GM13976 (cell line): ENCODE measurements around the gene DNAJC17.
A peak's percentile ranks its signal among the peaks of the same experiment; 100 is the strongest.

ENCODE experiments used
- DNase-seq: peaks from one replicate; pipeline ENCODE4 v3.0.0; 2012; ENCODE audit warnings: low spot score
- CTCF ChIP-seq: IDR thresholded peaks from 2 replicates; pipeline ENCODE4 v1.5.1; 2012; ENCODE audit warnings: borderline replicate concordance, mild to moderate bottlenecking; ENCODE audit not compliant: insufficient read depth; ENCODE audit errors: extremely low read depth, missing control alignments, control extremely low read depth
- in situ Hi-C: fragments of 300-500 bp; cut with MboI; formaldehyde crosslinking; loops from one replicate; pipeline ENCODE4 v1.12.0; 2022; ENCODE audit warnings: low sequenced_read_pairs, mixed read lengths, inconsistent platforms; ENCODE audit not compliant: unreplicated experiment

DNAJC17 gene

GRCh38 chr15:40823572-40824343, 16.5 kb upstream of the DNAJC17 start:
- TF ChIP-seq CTCF, result no peak
- in situ Hi-C loops, result no loop called here
- no peak for DNase-seq

- TF ChIP-seq CTCF, result no peak
- DNase-seq, result no peak
- in situ Hi-C loops, result no loop called here
These were observed 13.9 kb upstream of the DNAJC17 start for GRCh38 chr15:40821195-40821594.

GRCh38 chr15:40819048-40819447, 11.8 kb upstream of the DNAJC17 start:
- DNase-seq, result no peak
- no peak for TF ChIP-seq CTCF
- in situ Hi-C loops, result no loop called here

GRCh38 chr15:40815042-40815698, 7.9 kb upstream of the DNAJC17 start:
- no peak for TF ChIP-seq CTCF
- no peak for DNase-seq
- in situ Hi-C loops, result no loop called here

GRCh38 chr15:40812721-40813425, 5.6 kb upstream of the DNAJC17 start:
- in situ Hi-C loops, result no loop called here
- DNase-seq, result no peak
- TF ChIP-seq CTCF, result no peak

- in situ Hi-C loops, result no loop called here
- TF ChIP-seq CTCF, result no peak
These were observed 1.7 kb upstream of the DNAJC17 start for GRCh38 chr15:40808861-40809450.

More at GRCh38 chr15:40808861-40809450, 1.7 kb upstream of the DNAJC17 start:
- DNase-seq, result peak; percentile 43
